CD4-positive, alpha-beta T cell (primary cell): ENCODE data around the gene TOR3A. TPM values are rescaled to one million over a fixed set of nuclear protein-coding genes. Genes with fewer than 3 reads are reported as not detected.
"Not testable (repeated sequence)": the region's sequence is repeated elsewhere in the genome, so short reads cannot be mapped to it uniquely, and the experiment has no call there.

Experiments used
- ATAC-seq: fragments of 200-7000 bp; cut with Tn5 transposase; one replicate; pipeline ENCODE4 v1.10.0; 2022; ENCODE audit warnings: mild to moderate bottlenecking; ENCODE audit not compliant: poor library complexity
- CTCF ChIA-PET: fragments of 350-600 bp; sonication (Branson Sonifier 250); formaldehyde crosslinking; loops from one replicate; lab custom pipeline; 2021; ENCODE audit warnings: antibody characterized with exemption, inconsistent platforms; lab: Charles Lee
- POLR2A ChIA-PET: fragments of 350-600 bp; sonication (Branson Sonifier 250); formaldehyde crosslinking; loops from one replicate; lab custom pipeline; 2021; ENCODE audit warnings: antibody characterized with exemption, inconsistent platforms; lab: Charles Lee
- DNase-seq, 14 experiments: peaks; one replicate each; pipeline ENCODE4 v3.0.0-alpha.2; 2013 to 2020; ENCODE audit warnings: mixed read lengths in 2 of 14
- H3K27ac ChIP-seq, 2 donors: one replicate each; pipeline versions ENCODE4 v1.5.1 to v1.7.0; 2013; ENCODE audit warnings: low read length in 2 of 2, low read depth in 1 of 2, mild to moderate bottlenecking in 1 of 2
- H3K27me3 ChIP-seq, 2 experiments: 1 replicate in 1 of 2; 2 replicates in 1 of 2; pipeline versions ENCODE4 v1.6.1 to v1.7.0; 2013; ENCODE audit warnings: low read length in 2 of 2, control low read depth in 1 of 2, mild to moderate bottlenecking in 1 of 2, moderate library complexity in 1 of 2; ENCODE audit not compliant: insufficient read depth in 2 of 2, control insufficient read depth in 1 of 2
- H3K36me3 ChIP-seq: one replicate; pipeline ENCODE4 v1.6.1; 2013; ENCODE audit warnings: low read length, control low read depth; ENCODE audit not compliant: insufficient read depth
- H3K4me1 ChIP-seq: one replicate; pipeline ENCODE4 v1.6.1; 2013; ENCODE audit warnings: low read length, control low read depth; ENCODE audit not compliant: insufficient read depth
- H3K4me3 ChIP-seq: one replicate; pipeline ENCODE4 v1.5.1; 2013; ENCODE audit warnings: mild to moderate bottlenecking, low read length, moderate library complexity
- H3K9me3 ChIP-seq, 2 experiments: 1 replicate in 1 of 2; 2 replicates in 1 of 2; pipeline versions ENCODE4 v1.6.1 to v1.7.0; 2013; ENCODE audit warnings: low read length in 2 of 2, mild to moderate bottlenecking in 2 of 2, control low read depth in 1 of 2, moderate library complexity in 1 of 2; ENCODE audit not compliant: control insufficient read depth in 1 of 2, insufficient read depth in 1 of 2
- H3K27ac Mint-ChIP-seq: one replicate; pipeline ENCODE4 v1.8.0; 2020; ENCODE audit warnings: mixed read lengths
- H3K27me3 Mint-ChIP-seq: one replicate; pipeline ENCODE4 v1.8.0; 2021; ENCODE audit warnings: mixed read lengths
- H3K36me3 Mint-ChIP-seq: one replicate; pipeline ENCODE4 v1.8.0; 2021; ENCODE audit warnings: low read depth, mixed read lengths
- H3K4me1 Mint-ChIP-seq: one replicate; pipeline ENCODE4 v1.8.0; 2021; ENCODE audit warnings: low read depth, mixed read lengths
- H3K4me3 Mint-ChIP-seq: one replicate; pipeline ENCODE4 v1.8.0; 2020; ENCODE audit warnings: mild to moderate bottlenecking, mixed read lengths
- H3K9me3 Mint-ChIP-seq: one replicate; pipeline ENCODE4 v1.8.0; 2020; ENCODE audit warnings: mixed read lengths
- intact Hi-C, 2 experiments: fragments of 100-400 bp; cut with DNase I in 1 of 2; cut with micrococcal nuclease in 1 of 2; formaldehyde crosslinking; loops; one replicate each; pipeline versions ENCODE4 v1.15.1 to v1.9.0; 2023 to 2025; cut with DNase I, micrococcal nuclease
- total RNA-seq, 174 experiments: library from RNA in 2 of 174; stranded (reverse) in 2 of 174; gene quantifications; one replicate each; pipeline ENCODE4 v1.2.3 and lab custom pipeline; 2021 to 2026
- TF ChIP-seq, protein P1 (sequence below): fragments of 200-600 bp; IDR thresholded peaks from one replicate; pipeline ENCODE4 v1.8.0; 2022; ENCODE audit warnings: antibody characterized with exemption, mild to moderate bottlenecking

Gene TOR3A
- total RNA-seq, 2 experiments from 2014 or later = 17.2 TPM

DNA sequence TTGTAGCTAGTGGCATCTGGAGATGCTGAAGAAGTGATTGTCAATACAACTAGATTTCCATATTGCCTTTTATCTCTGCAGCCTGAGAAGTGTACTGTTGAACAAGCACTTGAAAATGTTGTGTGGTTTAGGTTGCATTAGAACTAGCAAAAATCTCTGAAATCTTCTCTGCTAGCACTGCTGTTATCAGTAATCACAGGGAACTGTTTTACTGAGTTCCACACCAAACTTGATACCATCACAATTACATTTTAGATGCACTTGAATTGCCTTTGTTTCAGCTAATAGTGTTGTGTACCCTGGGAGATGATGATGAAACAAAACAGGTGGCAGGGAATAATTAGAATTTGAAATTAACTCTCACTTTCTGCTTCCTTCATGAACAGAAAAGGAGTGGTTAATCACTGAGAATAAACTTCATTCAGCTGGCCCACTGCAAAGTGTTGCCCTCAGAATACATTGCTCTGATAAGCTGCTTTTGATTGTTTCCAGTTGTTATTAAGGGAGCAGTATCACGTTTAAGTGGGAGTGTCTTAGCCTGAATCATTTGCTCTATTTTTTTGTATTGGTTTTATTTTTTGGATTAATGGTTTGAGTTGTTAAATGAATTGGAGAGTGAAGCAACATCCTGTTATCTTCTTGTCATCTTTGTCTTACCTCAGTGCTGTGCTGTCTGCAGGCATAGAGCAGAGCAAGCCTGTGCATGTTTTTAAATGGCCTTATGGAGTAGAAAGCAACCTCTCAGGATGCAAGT lies 43.2 kb upstream of the TOR3A start:
- intact Hi-C loops = no loop called here
- POLR2A ChIA-PET = no interaction called here
- Histone ChIP-seq H3K4me1 (peaks cover 21% of the 10 kb centered on the region), H3K27ac (no peak overlapping the region), H3K9me3 (peaks cover 0 to 3% of the 10 kb centered on the region in 2 experiments), H3K4me3 (no peak overlapping the region), H3K36me3 (peaks cover 2% of the 10 kb centered on the region), H3K27me3 (no peaks in the 10 kb centered on the region)
- Mint-ChIP-seq H3K27me3 (no peaks in the 10 kb centered on the region), H3K9me3 (no peaks in the 10 kb centered on the region), H3K36me3 (peaks cover 8% of the 10 kb centered on the region), H3K4me1 (peaks cover 52% of the 10 kb centered on the region), H3K4me3 (peak overlapping the region; percentile 9), H3K27ac (peak overlapping the region; percentile 56)
- peak; percentile 31 for ATAC-seq
- TF ChIP-seq, protein P1, sequence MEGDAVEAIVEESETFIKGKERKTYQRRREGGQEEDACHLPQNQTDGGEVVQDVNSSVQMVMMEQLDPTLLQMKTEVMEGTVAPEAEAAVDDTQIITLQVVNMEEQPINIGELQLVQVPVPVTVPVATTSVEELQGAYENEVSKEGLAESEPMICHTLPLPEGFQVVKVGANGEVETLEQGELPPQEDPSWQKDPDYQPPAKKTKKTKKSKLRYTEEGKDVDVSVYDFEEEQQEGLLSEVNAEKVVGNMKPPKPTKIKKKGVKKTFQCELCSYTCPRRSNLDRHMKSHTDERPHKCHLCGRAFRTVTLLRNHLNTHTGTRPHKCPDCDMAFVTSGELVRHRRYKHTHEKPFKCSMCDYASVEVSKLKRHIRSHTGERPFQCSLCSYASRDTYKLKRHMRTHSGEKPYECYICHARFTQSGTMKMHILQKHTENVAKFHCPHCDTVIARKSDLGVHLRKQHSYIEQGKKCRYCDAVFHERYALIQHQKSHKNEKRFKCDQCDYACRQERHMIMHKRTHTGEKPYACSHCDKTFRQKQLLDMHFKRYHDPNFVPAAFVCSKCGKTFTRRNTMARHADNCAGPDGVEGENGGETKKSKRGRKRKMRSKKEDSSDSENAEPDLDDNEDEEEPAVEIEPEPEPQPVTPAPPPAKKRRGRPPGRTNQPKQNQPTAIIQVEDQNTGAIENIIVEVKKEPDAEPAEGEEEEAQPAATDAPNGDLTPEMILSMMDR = no peak
- CTCF ChIA-PET = no interaction called here
- no peak for DNase-seq

DNA sequence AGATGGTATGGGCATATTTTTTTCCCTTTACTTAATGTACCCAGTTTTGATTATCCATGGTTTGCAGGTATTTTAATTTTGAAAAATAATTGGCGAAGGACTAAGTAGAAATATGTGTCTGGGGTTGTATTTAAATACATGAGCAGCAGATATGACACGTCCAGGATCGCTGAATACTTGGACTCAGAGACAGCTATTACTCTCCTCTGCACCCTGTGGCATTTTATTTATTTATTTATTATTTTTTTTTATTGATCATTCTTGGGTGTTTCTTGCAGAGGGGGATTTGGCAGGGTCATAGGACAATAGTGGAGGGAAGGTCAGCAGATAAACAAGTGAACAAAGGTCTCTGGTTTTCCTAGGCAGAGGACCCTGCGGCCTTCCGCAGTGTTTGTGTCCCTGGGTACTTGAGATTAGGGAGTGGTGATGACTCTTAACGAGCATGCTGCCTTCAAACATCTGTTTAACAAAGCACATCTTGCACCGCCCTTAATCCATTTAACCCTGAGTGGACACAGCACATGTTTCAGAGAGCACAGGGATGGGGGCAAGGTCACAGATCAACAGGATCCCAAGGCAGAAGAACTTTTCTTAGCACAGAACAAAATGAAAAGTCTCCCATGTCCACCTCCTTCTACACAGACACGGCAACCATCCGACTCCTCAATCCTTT lies 42.2 kb upstream of the TOR3A start:
- DNase-seq, H3K4me3 Mint-ChIP-seq, POLR2A ChIA-PET, H3K4me3 ChIP-seq, H3K27ac ChIP-seq, H3K36me3 ChIP-seq, CTCF ChIA-PET, ATAC-seq, H3K27me3 ChIP-seq, H3K27me3 Mint-ChIP-seq, H3K9me3 Mint-ChIP-seq, intact Hi-C loops, H3K9me3 ChIP-seq: not testable (repeated sequence)
- H3K4me1 ChIP-seq = peaks cover 14% of the 10 kb centered on the region
- Mint-ChIP-seq H3K27ac (peak overlapping the region; percentile 56), H3K4me1 (peaks cover 49% of the 10 kb centered on the region), H3K36me3 (peaks cover 17% of the 10 kb centered on the region)

DNA sequence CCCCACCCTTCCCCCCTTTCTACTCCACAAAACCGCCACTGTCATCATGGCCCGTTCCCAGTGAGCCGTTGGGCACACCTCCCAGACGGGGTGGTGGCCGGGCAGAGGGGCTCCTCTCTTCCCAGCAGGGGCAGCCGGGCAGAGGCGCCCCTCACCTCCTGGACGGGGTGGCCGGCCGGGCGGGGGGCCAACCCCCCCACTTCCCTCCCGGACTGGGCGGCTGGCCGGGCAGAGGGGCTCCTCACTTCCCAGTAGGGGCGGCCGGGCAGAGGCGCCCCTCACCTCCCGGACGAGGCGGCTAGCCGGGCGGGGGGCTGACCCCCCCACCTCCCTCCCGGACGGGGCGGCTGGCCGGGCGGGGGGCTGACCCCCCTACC lies 41.7 kb upstream of the TOR3A start:
- ATAC-seq, H3K9me3 Mint-ChIP-seq, H3K27me3 ChIP-seq, intact Hi-C loops, H3K27me3 Mint-ChIP-seq, CTCF ChIA-PET, DNase-seq, H3K27ac Mint-ChIP-seq, H3K4me3 Mint-ChIP-seq, POLR2A ChIA-PET, H3K4me3 ChIP-seq, H3K36me3 ChIP-seq, H3K27ac ChIP-seq, H3K9me3 ChIP-seq: not testable (repeated sequence)
- Mint-ChIP-seq H3K36me3 (peaks cover 18% of the 10 kb centered on the region), H3K4me1 (peaks cover 43% of the 10 kb centered on the region)
- peaks cover 13% of the 10 kb centered on the region for H3K4me1 ChIP-seq

DNA sequence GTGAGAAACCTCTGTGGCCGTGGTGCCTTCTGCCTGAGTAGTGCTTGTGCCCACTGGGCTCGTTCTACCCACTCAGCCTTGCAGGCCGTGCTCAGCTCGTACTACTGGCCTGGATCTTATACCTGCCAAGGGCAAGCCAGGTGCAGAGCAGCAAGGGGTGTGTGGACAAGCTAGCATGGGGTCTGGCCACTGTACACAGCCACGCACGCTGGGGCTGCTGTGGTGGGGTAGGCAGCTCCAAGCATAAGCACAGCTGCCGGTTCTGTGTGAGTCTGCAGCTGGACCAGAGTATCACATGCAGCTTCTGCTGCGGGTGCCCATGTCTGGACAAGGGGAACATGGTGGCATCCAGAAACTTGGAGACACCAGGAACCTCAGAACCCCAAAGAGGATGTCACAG lies 39.8 kb upstream of the TOR3A start:
- POLR2A ChIA-PET = no interaction called here
- Mint-ChIP-seq H3K27ac (no peak overlapping the region), H3K36me3 (peaks cover 23% of the 10 kb centered on the region), H3K4me3 (no peak overlapping the region), H3K27me3 (no peaks in the 10 kb centered on the region), H3K9me3 (no peaks in the 10 kb centered on the region), H3K4me1 (peaks cover 25% of the 10 kb centered on the region)
- Histone ChIP-seq H3K27ac (no peak overlapping the region), H3K4me3 (no peak overlapping the region), H3K36me3 (peaks cover 5% of the 10 kb centered on the region), H3K9me3 (peaks cover 0 to 3% of the 10 kb centered on the region in 2 experiments), H3K27me3 (no peaks in the 10 kb centered on the region), H3K4me1 (peaks cover 4% of the 10 kb centered on the region)
- intact Hi-C loops = no loop called here
- CTCF ChIA-PET = no interaction called here
- DNase-seq (no peak), ATAC-seq (no peak)
- TF ChIP-seq, protein P1 = no peak
